HG03571 (cell line): ENCODE measurements around the gene COL4A2.

Experiments
- ATAC-seq: cut with Tn5 transposase; IDR thresholded peaks from one replicate; pipeline ENCODE4 v1.9.1; 2021; ENCODE audit not compliant: unreplicated experiment

Gene COL4A2

GRCh38 chr13:110289174-110289573, 17.9 kb upstream of the COL4A2 start:
- no peak for ATAC-seq

- ATAC-seq, result no peak
Measured at GRCh38 chr13:110289661-110290060, 17.4 kb upstream of the COL4A2 start.

GRCh38 chr13:110290153-110290552, 16.9 kb upstream of the COL4A2 start:
- ATAC-seq, result no peak

- ATAC-seq, result no peak
Measured at GRCh38 chr13:110290826-110291225, 16.3 kb upstream of the COL4A2 start.

GRCh38 chr13:110291286-110291685, 15.8 kb upstream of the COL4A2 start:
- no peak for ATAC-seq

- no peak for ATAC-seq
Measured at GRCh38 chr13:110293037-110293436, 14.0 kb upstream of the COL4A2 start.

- ATAC-seq, result no peak
Measured at GRCh38 chr13:110293649-110294048, 13.4 kb upstream of the COL4A2 start.

- ATAC-seq, result no peak
Measured at GRCh38 chr13:110294146-110294545, 12.9 kb upstream of the COL4A2 start.

- ATAC-seq, result no peak
Measured at GRCh38 chr13:110294622-110295021, 12.5 kb upstream of the COL4A2 start.

- ATAC-seq, result no peak
Measured at GRCh38 chr13:110297011-110297410, 10.1 kb upstream of the COL4A2 start.

GRCh38 chr13:110297766-110298504, 9.1 kb upstream of the COL4A2 start:
- ATAC-seq, result no peak

GRCh38 chr13:110298505-110299282, 8.4 kb upstream of the COL4A2 start:
- ATAC-seq, result no peak

- ATAC-seq, result no peak
Measured at GRCh38 chr13:110299283-110299840, 7.7 kb upstream of the COL4A2 start.

- ATAC-seq, result no peak
Measured at GRCh38 chr13:110300090-110300815, 6.8 kb upstream of the COL4A2 start.

- no peak for ATAC-seq
Measured at GRCh38 chr13:110301083-110301482, 6.0 kb upstream of the COL4A2 start.

GRCh38 chr13:110301606-110302553, 5.2 kb upstream of the COL4A2 start:
- no peak for ATAC-seq

- no peak for ATAC-seq
Measured at GRCh38 chr13:110302997-110303396, 4.1 kb upstream of the COL4A2 start.

- no peak for ATAC-seq
Measured at GRCh38 chr13:110303644-110304043, 3.4 kb upstream of the COL4A2 start.

- ATAC-seq, result no peak
Measured at GRCh38 chr13:110304256-110304655, 2.8 kb upstream of the COL4A2 start.

- no peak for ATAC-seq
Measured at GRCh38 chr13:110305001-110305400, 2.1 kb upstream of the COL4A2 start.
